ENCODE measurements around the gene LCP2.

Gene LCP2

DNA sequence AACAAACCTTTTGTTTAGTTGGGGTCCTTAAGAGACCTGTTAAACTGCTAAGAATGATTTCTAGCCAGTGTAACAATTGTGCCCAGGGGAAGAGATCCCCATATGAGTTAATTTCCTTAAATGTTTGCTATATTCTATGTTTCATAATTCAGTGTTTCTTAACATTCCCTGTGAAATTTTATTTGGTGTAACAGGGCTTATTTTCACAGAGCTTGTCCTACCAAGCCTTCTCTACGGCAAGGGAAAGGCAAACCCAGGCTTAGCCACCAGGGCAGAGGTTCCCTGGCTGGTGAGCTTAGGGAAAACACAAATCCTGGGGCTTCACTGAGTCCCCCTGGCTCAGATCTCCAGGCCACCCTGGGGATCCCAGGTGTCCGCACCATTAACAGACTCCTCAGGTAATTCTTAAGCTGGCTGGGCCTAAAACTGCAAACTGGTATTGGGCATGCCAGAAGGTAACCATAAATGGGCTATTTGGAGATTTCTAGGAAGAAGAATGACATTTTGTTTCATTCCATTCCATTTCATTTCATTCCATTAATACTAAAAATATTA lies 17.0 kb upstream of the LCP2 start:
- no peak for DNase-seq

- DNase-seq, result no peak
Measured at GRCh38 chr5:170313816-170314215, 16.2 kb upstream of the LCP2 start.

GRCh38 chr5:170313344-170313743 lies 15.8 kb upstream of the LCP2 start:
- DNase-seq, result no peak

DNA sequence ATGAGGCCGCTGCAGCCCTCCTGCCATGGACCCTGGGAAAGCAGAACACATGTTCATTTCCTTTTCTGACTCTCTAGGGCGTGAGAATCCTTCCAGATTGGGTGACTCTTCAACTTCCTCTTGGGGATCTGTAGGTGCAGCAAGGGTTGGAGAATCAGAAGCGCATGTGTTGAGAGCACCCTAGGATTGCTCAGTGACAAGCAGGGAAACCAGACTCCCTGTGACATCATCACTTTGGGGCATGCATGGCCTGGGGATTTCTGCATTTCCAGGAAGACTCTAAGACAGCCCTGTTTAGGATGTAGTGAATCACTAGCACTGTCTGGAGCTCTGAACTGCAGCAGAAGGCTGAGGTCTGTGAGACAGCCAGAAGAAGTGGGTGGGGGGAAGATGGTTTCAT lies 15.1 kb upstream of the LCP2 start:
- DNase-seq, result peak; percentile 33 to 97

GRCh38 chr5:170312301-170312595 lies 14.7 kb upstream of the LCP2 start:
- DNase-seq, result no peak

DNA sequence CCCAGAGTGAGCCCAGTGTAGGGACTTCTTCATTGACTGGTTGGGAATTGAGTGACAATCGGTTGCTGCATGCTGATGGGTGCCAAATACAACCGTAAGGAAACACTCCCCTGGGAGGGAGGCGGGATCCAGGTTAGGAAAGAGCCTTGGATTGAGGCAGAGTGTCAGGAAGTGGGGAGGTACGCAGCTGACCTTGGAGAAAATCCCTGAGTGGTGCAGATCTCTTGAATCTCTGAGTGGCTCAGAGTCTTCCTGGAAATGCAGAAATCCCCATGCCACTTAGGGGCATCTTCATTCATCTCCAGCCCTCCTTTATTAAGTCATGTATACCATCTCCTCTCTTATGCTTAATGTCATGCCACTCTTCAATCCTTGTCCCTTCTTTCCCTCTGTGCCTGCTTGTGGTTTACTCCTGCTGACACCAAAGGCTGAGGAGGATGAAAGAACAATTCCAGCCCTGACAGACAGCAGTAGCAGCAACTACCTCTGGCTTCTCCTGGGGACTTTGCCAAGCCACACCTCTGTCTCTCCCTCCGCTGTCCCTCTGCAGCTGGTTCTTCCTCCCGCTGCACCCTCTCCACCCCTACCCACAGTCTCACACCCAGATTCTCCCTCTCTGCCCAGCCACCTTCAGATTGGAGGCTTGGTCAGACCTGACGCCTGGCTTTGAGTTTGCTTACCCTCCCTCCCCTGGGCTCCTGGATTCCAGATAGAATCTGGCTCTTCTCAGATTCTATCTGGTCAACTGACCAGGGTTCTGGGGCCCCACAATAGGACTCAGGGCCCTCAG lies 14.1 kb upstream of the LCP2 start:
- no peak for DNase-seq

GRCh38 chr5:170310256-170310926 lies 12.8 kb upstream of the LCP2 start:
- DNase-seq, result peak in 1 of 2 donors; percentile 10

GRCh38 chr5:170308686-170309085 lies 11.1 kb upstream of the LCP2 start:
- no peak for DNase-seq

GRCh38 chr5:170307575-170308465 lies 10.2 kb upstream of the LCP2 start:
- DNase-seq, result peak in 1 of 2 donors; percentile 36

DNA sequence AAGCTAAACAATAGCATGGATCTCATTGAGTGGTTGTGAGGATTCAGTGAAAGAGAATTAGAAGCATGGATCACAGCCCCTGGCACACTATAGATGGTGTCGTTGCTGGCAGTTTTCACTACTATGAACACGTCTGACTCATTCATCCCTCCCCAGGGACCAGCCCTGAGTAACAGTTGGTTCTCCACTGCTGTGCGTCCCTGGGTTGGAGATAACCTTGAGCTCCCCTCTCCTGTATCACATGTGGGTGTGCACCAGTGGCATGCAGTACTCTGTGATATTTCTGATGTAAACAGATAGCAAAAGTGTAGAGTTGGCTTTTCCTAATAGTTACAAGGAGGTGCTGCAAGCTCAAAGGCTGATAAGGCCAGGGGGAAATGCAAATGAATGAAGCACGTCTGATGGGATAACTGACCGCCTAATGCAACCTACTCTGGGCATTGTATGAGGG lies 8.8 kb upstream of the LCP2 start:
- peak in 1 of 2 donors; percentile 25 for DNase-seq

GRCh38 chr5:170305646-170306025 lies 8.1 kb upstream of the LCP2 start:
- DNase-seq, result no peak

- no peak for DNase-seq
Measured at GRCh38 chr5:170305016-170305645, 7.6 kb upstream of the LCP2 start.

DNA sequence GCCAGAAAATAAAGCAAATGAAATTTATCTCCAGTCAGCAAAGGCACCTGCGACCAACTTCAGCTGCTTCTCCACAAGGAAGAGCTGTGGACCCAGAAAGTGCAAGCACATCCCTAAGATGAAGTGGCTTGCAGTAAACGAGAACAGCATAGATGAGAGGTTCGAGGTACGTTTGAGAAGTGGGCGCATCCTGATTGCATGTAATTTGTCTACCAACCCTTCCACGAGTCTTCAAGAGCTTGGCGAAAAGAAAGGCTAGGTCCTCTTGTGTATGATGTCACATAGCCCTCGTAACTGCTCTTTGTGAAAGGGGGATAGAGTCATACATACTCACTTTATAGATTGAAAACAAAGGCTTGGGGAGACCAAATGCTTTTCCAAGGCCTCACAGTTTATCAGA lies 6.0 kb upstream of the LCP2 start:
- no peak for DNase-seq

GRCh38 chr5:170302653-170303501 lies 5.3 kb upstream of the LCP2 start:
- peak; percentile 18 to 70 for DNase-seq

- no peak for DNase-seq
Measured at GRCh38 chr5:170301981-170302652, 4.5 kb upstream of the LCP2 start.

DNA sequence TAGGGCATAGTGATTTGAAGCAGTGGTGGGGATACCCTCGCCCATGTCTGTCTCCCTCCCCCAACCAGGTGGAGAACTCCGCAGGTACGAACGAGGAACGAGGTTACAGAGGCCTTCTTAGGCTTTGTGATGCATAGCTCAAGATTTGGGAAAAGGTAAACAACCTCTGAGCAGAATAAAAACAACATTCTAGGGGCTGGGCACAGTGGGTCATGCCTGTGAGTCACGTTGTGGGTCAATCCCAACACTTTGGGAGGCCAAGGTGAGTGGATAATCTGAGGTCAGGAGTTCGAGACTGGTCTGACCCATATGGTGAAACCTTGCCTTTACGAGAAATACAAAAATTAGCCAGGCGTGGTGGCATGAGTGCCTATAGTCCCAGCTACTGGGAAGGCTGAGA lies 3.6 kb upstream of the LCP2 start:
- DNase-seq, result no peak

DNA sequence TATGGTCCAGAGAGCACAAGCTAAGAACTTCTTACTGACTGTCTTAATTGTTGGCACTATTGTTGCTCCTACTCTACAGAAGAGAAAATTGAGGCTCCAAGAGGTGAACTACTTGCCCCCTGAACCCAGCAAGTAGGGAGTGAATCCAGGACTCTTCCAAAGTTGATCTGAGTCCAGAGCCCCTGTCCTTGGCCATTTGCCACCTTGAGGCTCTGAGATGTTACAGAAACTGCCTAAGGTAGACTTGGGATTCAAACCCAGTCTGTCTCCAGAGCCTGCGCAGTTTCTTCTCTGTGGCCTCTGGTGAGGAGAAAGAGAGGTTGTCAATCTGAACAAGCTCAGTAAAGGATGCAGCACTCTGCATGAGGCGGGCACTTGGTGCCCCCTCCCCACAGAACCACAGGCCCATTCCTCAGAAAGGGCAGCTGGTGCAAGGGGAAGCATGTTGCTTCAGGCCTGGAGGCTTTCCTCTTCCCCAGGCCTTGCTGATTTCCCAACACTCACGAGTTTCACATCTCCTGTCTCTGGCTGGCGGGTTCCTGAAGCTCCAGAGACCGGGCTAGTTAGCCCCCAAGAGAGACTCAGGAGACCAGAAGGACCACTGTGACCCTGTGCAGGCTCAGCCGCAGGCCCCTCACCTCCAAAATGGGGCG lies 2.9 kb upstream of the LCP2 start:
- no peak for DNase-seq

- no peak for DNase-seq
Measured at GRCh38 chr5:170296935-170297588, 515 bp downstream of the LCP2 start.

GRCh38 chr5:170296036-170296934 lies 1.3 kb downstream of the LCP2 start:
- no peak for DNase-seq
